HG03159 (cell line): ENCODE results near the gene ZNF358.

Experiments used
- ATAC-seq: cut with Tn5 transposase; IDR thresholded peaks from one replicate; pipeline ENCODE4 v1.9.1; 2021; ENCODE audit warnings: mild to moderate bottlenecking, moderate library complexity; ENCODE audit not compliant: unreplicated experiment

The ZNF358 gene

GRCh38 chr19:7488736-7489353, 27.1 kb upstream of the ZNF358 start, which contains the start of gene PEX11G:
Gene PEX11G (minus strand): TSS chr19:7489035. CDS start chr19:7489010, 25 bp downstream.
- ATAC-seq: no peak

GRCh38 chr19:7489609-7490044, 26.3 kb upstream of the ZNF358 start:
- ATAC-seq: no peak

- no peak for ATAC-seq
Observed at GRCh38 chr19:7492142-7492541, 23.8 kb upstream of the ZNF358 start.

- no peak for ATAC-seq
Observed at GRCh38 chr19:7492558-7492957, 23.3 kb upstream of the ZNF358 start.

- no peak for ATAC-seq
Observed at GRCh38 chr19:7494416-7495098, 21.3 kb upstream of the ZNF358 start.

- ATAC-seq: no peak
Observed at GRCh38 chr19:7497292-7497691, 18.6 kb upstream of the ZNF358 start.

- no peak for ATAC-seq
Observed at GRCh38 chr19:7500811-7501450, 15.0 kb upstream of the ZNF358 start.

- no peak for ATAC-seq
Observed at GRCh38 chr19:7502552-7502951, 13.4 kb upstream of the ZNF358 start.

- no peak for ATAC-seq
Observed at GRCh38 chr19:7504684-7505083, 11.2 kb upstream of the ZNF358 start.

- ATAC-seq: no peak
Observed at GRCh38 chr19:7505288-7505681, 10.6 kb upstream of the ZNF358 start.

- no peak for ATAC-seq
Observed at GRCh38 chr19:7505682-7506384, 10.1 kb upstream of the ZNF358 start.

- ATAC-seq: no peak
Observed at GRCh38 chr19:7506385-7507328, 9.2 kb upstream of the ZNF358 start.

- ATAC-seq: no peak
Observed at GRCh38 chr19:7507884-7508283, 8.0 kb upstream of the ZNF358 start.

GRCh38 chr19:7509625-7510024, 6.3 kb upstream of the ZNF358 start:
- no peak for ATAC-seq

- ATAC-seq: no peak
Observed at GRCh38 chr19:7512400-7512851, 3.5 kb upstream of the ZNF358 start.

- no peak for ATAC-seq
Observed at GRCh38 chr19:7513809-7514642, 1.9 kb upstream of the ZNF358 start.

GRCh38 chr19:7515110-7515644, 726 bp upstream of the ZNF358 start:
- no peak for ATAC-seq

GRCh38 chr19:7516333-7516732, 430 bp downstream of the ZNF358 start:
- no peak for ATAC-seq

GRCh38 chr19:7516878-7517277, 975 bp downstream of the ZNF358 start:
- no peak for ATAC-seq
